T-helper 1 cell treated with Interleukin-12 subunit alpha and Interleukin-12 subunit beta and Interleukin-4 antibody, amounts not matched to agents 30 ng/mL and 1 ng/mL, for 36 hours (primary cell): ENCODE results near the gene AFF3. TPM values are rescaled to one million over a fixed set of nuclear protein-coding genes. Genes with fewer than 3 reads are reported as not detected.
"Not testable (repeated sequence)": the region's sequence is repeated elsewhere in the genome, so short reads cannot be mapped to it uniquely, and the experiment has no call there.

Experiments used
- intact Hi-C: fragments of 100-400 bp; cut with micrococcal nuclease; formaldehyde crosslinking; loops from one replicate; pipeline ENCODE4 v1.15.1; 2024
- total RNA-seq: library from RNA; stranded (reverse); gene quantifications from 2 replicates; pipeline ENCODE4 v1.2.3, GENCODE V29; 2022

Gene AFF3
- total RNA-seq, 1 donor from 2014 or later = 1.2 TPM

GRCh38 chr2:99802734-99803133 is 339.7 kb downstream of the AFF3 start:
- intact Hi-C loops = no loop called here

- intact Hi-C loops = no loop called here
Measured at GRCh38 chr2:99801327-99801901, 341.0 kb downstream of the AFF3 start.

- intact Hi-C loops = loop anchor here (5.0 kb wide), 1 partner anchor 1095 kb away; no protein-coding TSS in a partner anchor
Measured at GRCh38 chr2:99797475-99797874, 344.9 kb downstream of the AFF3 start.

- intact Hi-C loops = no loop called here
Measured at GRCh38 chr2:99794414-99794813, 348.0 kb downstream of the AFF3 start.

GRCh38 chr2:99793022-99793421 is 349.4 kb downstream of the AFF3 start:
- intact Hi-C loops = no loop called here

- intact Hi-C loops = no loop called here
Measured at GRCh38 chr2:99789849-99790248, 352.5 kb downstream of the AFF3 start.

GRCh38 chr2:99787769-99788382 is 354.5 kb downstream of the AFF3 start:
- intact Hi-C loops = no loop called here

GRCh38 chr2:99786636-99787390 is 355.6 kb downstream of the AFF3 start:
- intact Hi-C loops = no loop called here

GRCh38 chr2:99784946-99785345 is 357.4 kb downstream of the AFF3 start:
- intact Hi-C loops = no loop called here

- intact Hi-C loops = no loop called here
Measured at GRCh38 chr2:99784282-99784681, 358.1 kb downstream of the AFF3 start.

- intact Hi-C loops = no loop called here
Measured at GRCh38 chr2:99780276-99780675, 362.1 kb downstream of the AFF3 start.

- intact Hi-C loops = no loop called here
Measured at GRCh38 chr2:99779276-99779675, 363.1 kb downstream of the AFF3 start.

GRCh38 chr2:99777656-99778290 is 364.6 kb downstream of the AFF3 start:
- intact Hi-C loops = no loop called here

- intact Hi-C loops = no loop called here
Measured at GRCh38 chr2:99776906-99777646, 365.3 kb downstream of the AFF3 start.

- intact Hi-C loops = no loop called here
Measured at GRCh38 chr2:99776206-99776905, 366.0 kb downstream of the AFF3 start.

- intact Hi-C loops = no loop called here
Measured at GRCh38 chr2:99775585-99775984, 366.8 kb downstream of the AFF3 start.

- intact Hi-C loops = not testable (repeated sequence)
Measured at GRCh38 chr2:99773642-99774041, 368.7 kb downstream of the AFF3 start.

- intact Hi-C loops = no loop called here
Measured at GRCh38 chr2:99772591-99773331, 369.6 kb downstream of the AFF3 start.

- intact Hi-C loops = no loop called here
Measured at GRCh38 chr2:99771681-99772333, 370.6 kb downstream of the AFF3 start.

GRCh38 chr2:99770876-99771275 is 371.5 kb downstream of the AFF3 start:
- intact Hi-C loops = no loop called here
